MM.1S (cell line): ENCODE measurements around the gene PHYH.

Experiments used
- DNase-seq: peaks from one replicate; pipeline ENCODE4 v3.0.0-alpha.2; 2015
- H2AFZ ChIP-seq: fragments of 300-600 bp; sonication (generic); 2 replicates; pipeline ENCODE4 v1.6.0; 2016; ENCODE audit warnings: antibody characterized with exemption, low read length
- H3F3A ChIP-seq: fragments of 300-600 bp; sonication (generic); 2 replicates; pipeline ENCODE4 v1.6.1; 2016; ENCODE audit warnings: mild to moderate bottlenecking, antibody characterized with exemption, low read length, moderate library complexity, mixed read lengths; ENCODE audit not compliant: insufficient read depth
- H3K27ac ChIP-seq: fragments of 300-600 bp; sonication (generic); 2 replicates; pipeline ENCODE4 v1.5.1; 2016; ENCODE audit warnings: mild to moderate bottlenecking, low read length
- H3K27me3 ChIP-seq: fragments of 300-600 bp; sonication (generic); replicated peaks from 2 replicates; pipeline ENCODE4 v1.6.0; 2016; ENCODE audit warnings: low read length; ENCODE audit not compliant: insufficient read depth
- H3K36me3 ChIP-seq: fragments of 300-600 bp; sonication (generic); replicated peaks from 2 replicates; pipeline ENCODE4 v1.6.1; 2016; ENCODE audit warnings: mild to moderate bottlenecking, low read length, mixed read lengths; ENCODE audit not compliant: insufficient read depth
- H3K4me1 ChIP-seq: fragments of 300-600 bp; sonication (generic); 2 replicates; pipeline ENCODE4 v1.6.1; 2016; ENCODE audit warnings: low read length, mixed read lengths
- H3K4me2 ChIP-seq: fragments of 300-600 bp; sonication (generic); 2 replicates; pipeline ENCODE4 v1.6.0; 2016; ENCODE audit warnings: low read depth, low read length
- H3K4me3 ChIP-seq: fragments of 300-600 bp; sonication (generic); 2 replicates; pipeline ENCODE4 v1.5.1; 2016; ENCODE audit warnings: low read length, mixed read lengths
- H3K79me2 ChIP-seq: fragments of 300-600 bp; sonication (generic); 2 replicates; pipeline ENCODE4 v1.6.1; 2016; ENCODE audit warnings: mixed run types, low read length, mixed read lengths
- H3K9ac ChIP-seq: fragments of 300-600 bp; sonication (generic); 2 replicates; pipeline ENCODE4 v1.6.1; 2016; ENCODE audit warnings: low read length, mixed read lengths
- H3K9me2 ChIP-seq: fragments of 300-600 bp; sonication (generic); replicated peaks from 2 replicates; pipeline ENCODE4 v1.6.1; 2016; ENCODE audit warnings: mild to moderate bottlenecking, low read length, mixed read lengths; ENCODE audit not compliant: insufficient read depth
- H3K9me3 ChIP-seq: fragments of 300-600 bp; sonication (generic); replicated peaks from 2 replicates; pipeline ENCODE4 v1.6.1; 2016; ENCODE audit warnings: mild to moderate bottlenecking, low read length, mixed read lengths; ENCODE audit not compliant: insufficient read depth
- H4K20me1 ChIP-seq: fragments of 300-600 bp; sonication (generic); 2 replicates; pipeline ENCODE4 v1.6.1; 2016; ENCODE audit warnings: mild to moderate bottlenecking, low read length, moderate library complexity, mixed read lengths; ENCODE audit not compliant: insufficient read depth
- EZH2 ChIP-seq: fragments of 300-600 bp; sonication (generic); optimal IDR thresholded peaks from 2 replicates; pipeline ENCODE3; 2017; ENCODE audit warnings: low read depth, mild to moderate bottlenecking, antibody characterized with exemption, low read length, mixed read lengths
- EZH2phosphoT487 ChIP-seq: fragments of 300-600 bp; sonication (generic); IDR thresholded peaks from 2 replicates; pipeline ENCODE4 v1.6.1; 2018; ENCODE audit warnings: antibody characterized with exemption, low read length
- TF ChIP-seq, protein P1 (sequence below): fragments of 300-600 bp; sonication (generic); IDR thresholded peaks from 2 replicates; pipeline ENCODE4 v1.5.1; 2016; ENCODE audit warnings: antibody characterized with exemption, low read length, mixed read lengths

PHYH gene

DNA sequence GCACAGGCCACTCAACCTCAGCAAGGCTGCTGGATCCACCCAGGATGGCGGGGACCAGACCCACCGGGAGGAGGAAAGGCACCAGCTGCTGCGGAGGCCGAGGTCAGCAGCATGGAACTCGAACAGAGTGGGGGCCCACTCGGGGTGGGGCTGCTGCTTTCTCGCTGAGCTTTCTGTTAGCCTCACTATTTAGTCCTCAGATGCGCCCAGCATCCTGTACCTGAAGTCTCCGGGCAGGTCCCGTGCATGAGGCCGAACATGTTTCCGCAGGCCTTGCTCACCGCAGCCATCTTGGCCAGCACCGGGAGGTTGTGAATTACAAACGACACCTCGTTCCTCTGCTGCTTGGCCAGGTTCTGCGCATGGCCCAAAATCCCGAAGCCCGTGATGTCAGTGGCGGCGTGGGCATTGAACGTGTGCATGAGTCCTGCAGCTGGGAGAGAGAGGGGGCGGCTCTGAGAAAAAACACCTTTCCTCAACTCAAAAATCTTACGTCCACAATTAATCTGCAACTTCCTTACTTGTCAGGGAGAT lies 22.8 kb upstream of the PHYH start:
- H3K27ac ChIP-seq, result no peak overlapping the region
- H3K36me3 ChIP-seq, result peaks cover 6% of the 10 kb centered on the region
- H3K4me2 ChIP-seq, result no peak overlapping the region
- no peaks in the 10 kb centered on the region for H3K27me3 ChIP-seq
- H2AFZ ChIP-seq, result no peak overlapping the region
- H3K4me3 ChIP-seq, result no peak overlapping the region
- TF ChIP-seq, protein P1, sequence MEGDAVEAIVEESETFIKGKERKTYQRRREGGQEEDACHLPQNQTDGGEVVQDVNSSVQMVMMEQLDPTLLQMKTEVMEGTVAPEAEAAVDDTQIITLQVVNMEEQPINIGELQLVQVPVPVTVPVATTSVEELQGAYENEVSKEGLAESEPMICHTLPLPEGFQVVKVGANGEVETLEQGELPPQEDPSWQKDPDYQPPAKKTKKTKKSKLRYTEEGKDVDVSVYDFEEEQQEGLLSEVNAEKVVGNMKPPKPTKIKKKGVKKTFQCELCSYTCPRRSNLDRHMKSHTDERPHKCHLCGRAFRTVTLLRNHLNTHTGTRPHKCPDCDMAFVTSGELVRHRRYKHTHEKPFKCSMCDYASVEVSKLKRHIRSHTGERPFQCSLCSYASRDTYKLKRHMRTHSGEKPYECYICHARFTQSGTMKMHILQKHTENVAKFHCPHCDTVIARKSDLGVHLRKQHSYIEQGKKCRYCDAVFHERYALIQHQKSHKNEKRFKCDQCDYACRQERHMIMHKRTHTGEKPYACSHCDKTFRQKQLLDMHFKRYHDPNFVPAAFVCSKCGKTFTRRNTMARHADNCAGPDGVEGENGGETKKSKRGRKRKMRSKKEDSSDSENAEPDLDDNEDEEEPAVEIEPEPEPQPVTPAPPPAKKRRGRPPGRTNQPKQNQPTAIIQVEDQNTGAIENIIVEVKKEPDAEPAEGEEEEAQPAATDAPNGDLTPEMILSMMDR, result no peak
- TF ChIP-seq EZH2phosphoT487 (no peak), EZH2 (no peak)
- H3K9me2 ChIP-seq, result no peaks in the 10 kb centered on the region
- no peaks in the 10 kb centered on the region for H3K79me2 ChIP-seq
- no peak for DNase-seq
- no peak overlapping the region for H3K9ac ChIP-seq
- no peaks in the 10 kb centered on the region for H3F3A ChIP-seq
- no peaks in the 10 kb centered on the region for H3K4me1 ChIP-seq
- H4K20me1 ChIP-seq, result no peaks in the 10 kb centered on the region
- no peaks in the 10 kb centered on the region for H3K9me3 ChIP-seq

DNA sequence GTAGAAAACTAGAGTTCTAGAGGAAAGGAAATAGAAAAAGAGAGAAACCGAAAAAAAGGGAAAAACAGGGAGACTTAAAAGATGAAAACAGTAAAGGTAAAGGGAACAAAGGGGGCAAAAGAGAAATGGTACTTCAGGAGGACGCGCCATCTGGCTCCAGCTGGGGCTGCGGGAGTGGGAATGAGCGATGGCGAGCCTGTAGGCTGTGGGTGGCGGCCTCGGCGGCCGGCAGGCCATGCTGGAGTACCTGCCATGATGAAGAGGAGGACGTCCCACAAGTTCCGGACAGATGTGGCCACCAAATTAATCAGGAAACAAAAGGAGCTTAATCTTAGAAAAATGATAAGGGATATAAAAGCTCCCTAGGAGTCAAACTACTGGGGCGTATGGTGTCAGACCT lies 21.7 kb upstream of the PHYH start:
- DNase-seq, result no peak
- H3K9ac ChIP-seq, result no peak overlapping the region
- no peaks in the 10 kb centered on the region for H3F3A ChIP-seq

DNA sequence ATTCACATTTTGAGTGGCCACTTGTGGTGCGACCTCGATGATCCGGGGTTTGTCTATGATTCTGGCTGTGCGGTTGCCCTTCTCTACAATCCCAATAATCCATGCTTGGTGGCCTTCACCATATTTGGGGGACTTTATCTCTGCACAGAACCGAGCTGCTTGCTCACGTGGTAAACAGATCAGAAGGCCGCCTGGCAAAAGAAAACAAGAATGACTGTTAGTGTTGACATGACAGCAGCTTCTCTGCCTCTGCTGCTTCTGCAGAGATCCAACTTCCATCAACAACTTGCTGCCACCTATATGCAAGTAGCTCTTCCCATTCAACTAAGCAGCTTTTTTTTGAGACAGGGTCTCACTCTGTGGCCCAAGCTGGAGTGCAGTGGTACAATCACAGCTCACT lies 19.3 kb upstream of the PHYH start:
- no peaks in the 10 kb centered on the region for H3K9me2 ChIP-seq
- H3K36me3 ChIP-seq, result peaks cover 6% of the 10 kb centered on the region
- H3K9ac ChIP-seq, result no peak overlapping the region
- H3K4me3 ChIP-seq, result no peak overlapping the region
- DNase-seq, result no peak
- H4K20me1 ChIP-seq, result no peaks in the 10 kb centered on the region
- no peaks in the 10 kb centered on the region for H3K4me1 ChIP-seq
- no peaks in the 10 kb centered on the region for H3K27me3 ChIP-seq
- no peak overlapping the region for H2AFZ ChIP-seq
- H3K9me3 ChIP-seq, result no peaks in the 10 kb centered on the region
- no peak overlapping the region for H3K4me2 ChIP-seq
- H3F3A ChIP-seq, result no peaks in the 10 kb centered on the region
- TF ChIP-seq EZH2phosphoT487, result no peak
- no peaks in the 10 kb centered on the region for H3K79me2 ChIP-seq
- H3K27ac ChIP-seq, result no peak overlapping the region

More for the DNA sequence above, 21.7 kb upstream of the PHYH start:
- no peaks in the 10 kb centered on the region for H3K27me3 ChIP-seq
- no peaks in the 10 kb centered on the region for H3K4me1 ChIP-seq
- no peaks in the 10 kb centered on the region for H4K20me1 ChIP-seq
- no peak overlapping the region for H3K27ac ChIP-seq
- H3K79me2 ChIP-seq, result no peaks in the 10 kb centered on the region
- no peaks in the 10 kb centered on the region for H3K9me3 ChIP-seq
- TF ChIP-seq EZH2phosphoT487, result no peak
- TF ChIP-seq, protein P1, result no peak
- no peak for TF ChIP-seq EZH2
- no peak overlapping the region for H3K4me2 ChIP-seq
- H2AFZ ChIP-seq, result no peak overlapping the region
- H3K9me2 ChIP-seq, result no peaks in the 10 kb centered on the region
- H3K36me3 ChIP-seq, result peaks cover 6% of the 10 kb centered on the region
- no peak overlapping the region for H3K4me3 ChIP-seq

DNA sequence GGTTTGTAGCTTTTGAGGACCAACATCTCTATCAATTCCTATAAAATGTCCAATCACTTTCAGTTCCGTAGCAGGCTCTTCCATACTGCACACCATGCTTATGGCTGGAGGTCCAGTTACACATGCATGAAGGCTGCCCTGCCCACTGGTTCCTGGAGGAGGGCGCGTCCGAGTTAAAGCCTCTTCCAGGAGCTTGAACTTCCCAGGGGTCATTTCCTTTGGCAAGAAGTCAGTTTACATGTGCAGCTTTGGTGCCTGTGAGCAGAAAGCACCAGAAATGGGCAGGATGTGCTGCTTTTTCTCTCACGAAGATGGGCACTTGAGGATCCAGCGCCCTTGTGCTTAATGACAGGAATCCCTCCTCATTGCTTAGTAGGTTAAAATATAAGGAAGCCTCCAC lies 17.6 kb upstream of the PHYH start:
- no peaks in the 10 kb centered on the region for H3K79me2 ChIP-seq
- H4K20me1 ChIP-seq, result no peaks in the 10 kb centered on the region
- TF ChIP-seq, protein P1, result no peak
- TF ChIP-seq EZH2phosphoT487 (no peak), EZH2 (no peak)
- DNase-seq, result no peak
- no peaks in the 10 kb centered on the region for H3K9me3 ChIP-seq
- H3K9ac ChIP-seq, result no peak overlapping the region
- H3F3A ChIP-seq, result no peaks in the 10 kb centered on the region
- H3K27me3 ChIP-seq, result no peaks in the 10 kb centered on the region
- H3K9me2 ChIP-seq, result no peaks in the 10 kb centered on the region
- no peak overlapping the region for H3K4me3 ChIP-seq
- H3K36me3 ChIP-seq, result peaks cover 4% of the 10 kb centered on the region
- H2AFZ ChIP-seq, result no peak overlapping the region
- H3K4me1 ChIP-seq, result no peaks in the 10 kb centered on the region
- no peak overlapping the region for H3K4me2 ChIP-seq
- H3K27ac ChIP-seq, result no peak overlapping the region
